HEK293 (cell line): Measurements from ENCODE around the gene FGF10.

ENCODE experiments used
- CTCF ChIA-PET: fragments of 350-600 bp; formaldehyde crosslinking; extraction: SDS; loops from one replicate; lab custom pipeline; 2021; ENCODE audit warnings: antibody characterized with exemption; lab: Yijun Ruan, JAX
- POLR2A ChIA-PET: fragments of 300-600 bp; formaldehyde crosslinking; extraction: SDS; loops from one replicate; lab custom pipeline; 2020; ENCODE audit warnings: antibody characterized with exemption, inconsistent platforms; lab: Yijun Ruan, JAX
- H3K27ac ChIP-seq: fragments of 200-500 bp; sonication (Bioruptor generic); 2 replicates; pipeline ENCODE4 v1.5.1; 2014; ENCODE audit warnings: low read depth, low read length, control low read depth, inconsistent platforms; ENCODE audit errors: extremely low read depth
- H3K36me3 ChIP-seq, 2 experiments: fragments of 200-500 bp in 1 of 2; sonication (Bioruptor generic) in 1 of 2; 1 replicate in 1 of 2; 2 replicates in 1 of 2; pipeline ENCODE4 v1.5.1; 2014 to 2017; ENCODE audit warnings: inconsistent platforms in 2 of 2, low read length in 2 of 2; ENCODE audit not compliant: control insufficient read depth in 2 of 2, insufficient read depth in 1 of 2
- H3K4me1 ChIP-seq: fragments of 200-500 bp; sonication (Bioruptor generic); 2 replicates; pipeline ENCODE4 v1.5.1; 2014; ENCODE audit warnings: mild to moderate bottlenecking, low read length, inconsistent platforms; ENCODE audit not compliant: control insufficient read depth, insufficient read depth
- H3K4me3 ChIP-seq: 2 replicates; pipeline ENCODE4 v1.5.1; 2011; ENCODE audit warnings: low read depth, mild to moderate bottlenecking, control low read depth, low read length, moderate library complexity
- H3K9me3 ChIP-seq: fragments of 200-500 bp; sonication (Bioruptor generic); 2 replicates; pipeline ENCODE4 v1.5.1; 2014; ENCODE audit warnings: low read depth, low read length, inconsistent platforms; ENCODE audit not compliant: control insufficient read depth, insufficient read depth
- OSR2 ChIP-seq: fragments of 450-650 bp; formaldehyde crosslinking; IDR thresholded peaks from 2 replicates; pipeline ENCODE4 v1.5.1; 2016; ENCODE audit warnings: missing biosample characterization, missing genetic modification characterization
- ZBTB1 ChIP-seq: fragments of 450-650 bp; formaldehyde crosslinking; IDR thresholded peaks from 2 replicates; pipeline ENCODE4 v1.5.1; 2016; ENCODE audit warnings: missing biosample characterization, missing genetic modification characterization
- ZIC2 ChIP-seq: fragments of 450-650 bp; formaldehyde crosslinking; IDR thresholded peaks from 2 replicates; pipeline ENCODE4 v1.5.1; 2016; ENCODE audit warnings: missing biosample characterization, missing genetic modification characterization
- ZNF112 ChIP-seq: fragments of 450-650 bp; formaldehyde crosslinking; IDR thresholded peaks from 2 replicates; pipeline ENCODE4 v1.5.0; 2017; ENCODE audit warnings: missing biosample characterization, missing genetic modification characterization
- ZNF174 ChIP-seq: fragments of 450-650 bp; formaldehyde crosslinking; IDR thresholded peaks from 2 replicates; pipeline ENCODE4 v1.5.0; 2017; ENCODE audit warnings: missing biosample characterization, mild to moderate bottlenecking, missing genetic modification characterization
- ZNF175 ChIP-seq: fragments of 450-650 bp; formaldehyde crosslinking; IDR thresholded peaks from 2 replicates; pipeline ENCODE4 v1.5.1; 2016; ENCODE audit warnings: missing biosample characterization, missing genetic modification characterization
- ZNF23 ChIP-seq: fragments of 450-650 bp; formaldehyde crosslinking; IDR thresholded peaks from 2 replicates; pipeline ENCODE4 v1.5.1; 2016; ENCODE audit warnings: missing biosample characterization, missing genetic modification characterization, borderline replicate concordance
- ZNF274 ChIP-seq, 2 experiments: fragments of 200-500 bp in 1 of 2; fragments of 450-650 bp in 1 of 2; sonication (Bioruptor generic) in 1 of 2; formaldehyde crosslinking in 1 of 2; IDR thresholded peaks; 2 replicates each; pipeline versions ENCODE4 v1.5.1 to v1.6.1; 2014 to 2016; ENCODE audit warnings: borderline replicate concordance in 1 of 2, inconsistent platforms in 1 of 2, low read length in 1 of 2, missing biosample characterization in 1 of 2, missing genetic modification characterization in 1 of 2
- ZNF324 ChIP-seq: fragments of 450-650 bp; formaldehyde crosslinking; IDR thresholded peaks from 2 replicates; pipeline ENCODE4 v1.5.1; 2016; ENCODE audit warnings: missing biosample characterization, missing genetic modification characterization
- ZNF514 ChIP-seq: fragments of 450-650 bp; formaldehyde crosslinking; IDR thresholded peaks from 2 replicates; pipeline ENCODE4 v1.5.1; 2016; ENCODE audit warnings: missing biosample characterization, missing genetic modification characterization
- ZNF560 ChIP-seq: fragments of 450-650 bp; formaldehyde crosslinking; IDR thresholded peaks from 2 replicates; pipeline ENCODE4 v1.5.1; 2017; ENCODE audit warnings: missing biosample characterization, missing genetic modification characterization, borderline replicate concordance
- ZNF571 ChIP-seq: fragments of 450-650 bp; formaldehyde crosslinking; IDR thresholded peaks from 2 replicates; pipeline ENCODE4 v1.5.0; 2017; ENCODE audit warnings: missing biosample characterization, missing genetic modification characterization
- ZNF677 ChIP-seq: fragments of 450-650 bp; IDR thresholded peaks from 2 replicates; pipeline ENCODE4 v1.5.0; 2018; ENCODE audit warnings: missing biosample characterization, mild to moderate bottlenecking, missing genetic modification characterization, moderate library complexity
- ZNF76 ChIP-seq: fragments of 450-650 bp; formaldehyde crosslinking; IDR thresholded peaks from 2 replicates; pipeline ENCODE4; 2016; ENCODE audit warnings: low read depth, missing biosample characterization, missing genetic modification characterization, borderline replicate concordance
- ZSCAN23 ChIP-seq: fragments of 450-650 bp; formaldehyde crosslinking; IDR thresholded peaks from 2 replicates; pipeline ENCODE4 v1.5.1; 2016; ENCODE audit warnings: missing biosample characterization, missing genetic modification characterization
- TF ChIP-seq, protein P1 (sequence below): fragments of 450-650 bp; formaldehyde crosslinking; IDR thresholded peaks from 2 replicates; pipeline ENCODE4 v1.5.1; 2016; ENCODE audit warnings: missing biosample characterization, missing genetic modification characterization
- TF ChIP-seq, protein P2 (sequence below): fragments of 450-650 bp; formaldehyde crosslinking; IDR thresholded peaks from 2 replicates; pipeline ENCODE4 v1.5.1; 2017; ENCODE audit warnings: missing biosample characterization, missing genetic modification characterization
- TF ChIP-seq, protein P3 (sequence below): fragments of 450-650 bp; formaldehyde crosslinking; IDR thresholded peaks from 2 replicates; pipeline ENCODE4 v1.5.1; 2016; ENCODE audit warnings: missing biosample characterization, missing genetic modification characterization
- TF ChIP-seq, protein P4 (sequence below): fragments of 450-650 bp; formaldehyde crosslinking; IDR thresholded peaks from 2 replicates; pipeline ENCODE4 v1.5.1; 2017; ENCODE audit warnings: missing biosample characterization, missing genetic modification characterization
- TF ChIP-seq, protein P5 (sequence below): fragments of 450-650 bp; formaldehyde crosslinking; IDR thresholded peaks from 2 replicates; pipeline ENCODE4 v1.5.1; 2016; ENCODE audit warnings: missing biosample characterization, missing genetic modification characterization

Gene FGF10

DNA sequence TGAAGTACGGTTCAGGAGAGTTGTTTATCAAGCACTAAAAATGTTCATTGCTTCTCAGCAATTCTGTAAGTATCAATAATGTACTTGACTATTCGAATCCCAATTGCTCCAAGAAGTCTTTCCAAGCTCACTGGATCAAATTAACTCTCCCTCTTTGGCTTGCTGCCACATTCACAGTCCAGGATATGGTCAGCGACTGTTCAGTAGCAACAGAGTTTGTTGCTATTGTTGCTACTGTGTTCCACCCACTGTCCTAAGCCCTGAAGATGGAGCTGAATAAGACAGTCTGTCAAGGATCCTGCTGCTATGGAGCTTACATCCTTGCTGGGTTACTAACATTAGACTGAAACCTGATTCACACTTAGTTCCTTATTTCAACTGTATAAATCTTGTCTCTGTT lies 110.8 kb downstream of the FGF10 start:
- ChIA-PET POLR2A (no interaction called here), CTCF (interaction anchor here (0.5 to 0.9 kb wide), 3 partner anchors 14 to 191 kb away, joined by 3 to 4 read pairs (median 3); no protein-coding TSS in a partner anchor)
- no peaks in the 10 kb centered on the region for H3K4me1 ChIP-seq
- no peak for TF ChIP-seq ZIC2 (tag by site-specific recombination)
- no peak for TF ChIP-seq ZNF514 (tag by site-specific recombination)
- TF ChIP-seq ZNF175, result no peak
- no peak for TF ChIP-seq ZNF112 (tag by site-specific recombination)
- TF ChIP-seq ZNF23 (tag by site-specific recombination), result no peak
- TF ChIP-seq, protein P1, sequence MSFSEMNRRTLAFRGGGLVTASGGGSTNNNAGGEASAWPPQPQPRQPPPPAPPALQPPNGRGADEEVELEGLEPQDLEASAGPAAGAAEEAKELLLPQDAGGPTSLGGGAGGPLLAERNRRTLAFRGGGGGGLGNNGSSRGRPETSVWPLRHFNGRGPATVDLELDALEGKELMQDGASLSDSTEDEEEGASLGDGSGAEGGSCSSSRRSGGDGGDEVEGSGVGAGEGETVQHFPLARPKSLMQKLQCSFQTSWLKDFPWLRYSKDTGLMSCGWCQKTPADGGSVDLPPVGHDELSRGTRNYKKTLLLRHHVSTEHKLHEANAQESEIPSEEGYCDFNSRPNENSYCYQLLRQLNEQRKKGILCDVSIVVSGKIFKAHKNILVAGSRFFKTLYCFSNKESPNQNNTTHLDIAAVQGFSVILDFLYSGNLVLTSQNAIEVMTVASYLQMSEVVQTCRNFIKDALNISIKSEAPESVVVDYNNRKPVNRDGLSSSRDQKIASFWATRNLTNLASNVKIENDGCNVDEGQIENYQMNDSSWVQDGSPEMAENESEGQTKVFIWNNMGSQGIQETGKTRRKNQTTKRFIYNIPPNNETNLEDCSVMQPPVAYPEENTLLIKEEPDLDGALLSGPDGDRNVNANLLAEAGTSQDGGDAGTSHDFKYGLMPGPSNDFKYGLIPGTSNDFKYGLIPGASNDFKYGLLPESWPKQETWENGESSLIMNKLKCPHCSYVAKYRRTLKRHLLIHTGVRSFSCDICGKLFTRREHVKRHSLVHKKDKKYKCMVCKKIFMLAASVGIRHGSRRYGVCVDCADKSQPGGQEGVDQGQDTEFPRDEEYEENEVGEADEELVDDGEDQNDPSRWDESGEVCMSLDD (tag by site-specific recombination), result no peak
- TF ChIP-seq ZNF677 (tag by site-specific recombination), result no peak
- TF ChIP-seq, protein P2, sequence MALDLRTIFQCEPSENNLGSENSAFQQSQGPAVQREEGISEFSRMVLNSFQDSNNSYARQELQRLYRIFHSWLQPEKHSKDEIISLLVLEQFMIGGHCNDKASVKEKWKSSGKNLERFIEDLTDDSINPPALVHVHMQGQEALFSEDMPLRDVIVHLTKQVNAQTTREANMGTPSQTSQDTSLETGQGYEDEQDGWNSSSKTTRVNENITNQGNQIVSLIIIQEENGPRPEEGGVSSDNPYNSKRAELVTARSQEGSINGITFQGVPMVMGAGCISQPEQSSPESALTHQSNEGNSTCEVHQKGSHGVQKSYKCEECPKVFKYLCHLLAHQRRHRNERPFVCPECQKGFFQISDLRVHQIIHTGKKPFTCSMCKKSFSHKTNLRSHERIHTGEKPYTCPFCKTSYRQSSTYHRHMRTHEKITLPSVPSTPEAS (tag by site-specific recombination), result no peak
- no peak for TF ChIP-seq ZNF571 (tag by site-specific recombination)
- TF ChIP-seq, protein P3, sequence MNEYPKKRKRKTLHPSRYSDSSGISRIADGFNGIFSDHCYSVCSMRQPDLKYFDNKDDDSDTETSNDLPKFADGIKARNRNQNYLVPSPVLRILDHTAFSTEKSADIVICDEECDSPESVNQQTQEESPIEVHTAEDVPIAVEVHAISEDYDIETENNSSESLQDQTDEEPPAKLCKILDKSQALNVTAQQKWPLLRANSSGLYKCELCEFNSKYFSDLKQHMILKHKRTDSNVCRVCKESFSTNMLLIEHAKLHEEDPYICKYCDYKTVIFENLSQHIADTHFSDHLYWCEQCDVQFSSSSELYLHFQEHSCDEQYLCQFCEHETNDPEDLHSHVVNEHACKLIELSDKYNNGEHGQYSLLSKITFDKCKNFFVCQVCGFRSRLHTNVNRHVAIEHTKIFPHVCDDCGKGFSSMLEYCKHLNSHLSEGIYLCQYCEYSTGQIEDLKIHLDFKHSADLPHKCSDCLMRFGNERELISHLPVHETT (tag by site-specific recombination), result no peak
- no peak for TF ChIP-seq ZNF324 (tag by site-specific recombination)
- no peak for TF ChIP-seq ZSCAN23 (tag by site-specific recombination)
- no peak for TF ChIP-seq OSR2
- TF ChIP-seq ZNF174 (tag by site-specific recombination), result no peak
- TF ChIP-seq ZBTB1 (tag by site-specific recombination), result no peak
- TF ChIP-seq, all 188 proteins: peak for 0
- no peaks in the 10 kb centered on the region for H3K9me3 ChIP-seq
- H3K4me3 ChIP-seq, result no peak overlapping the region
- H3K27ac ChIP-seq, result no peak overlapping the region
- no peaks in the 10 kb centered on the region for H3K36me3 ChIP-seq

DNA sequence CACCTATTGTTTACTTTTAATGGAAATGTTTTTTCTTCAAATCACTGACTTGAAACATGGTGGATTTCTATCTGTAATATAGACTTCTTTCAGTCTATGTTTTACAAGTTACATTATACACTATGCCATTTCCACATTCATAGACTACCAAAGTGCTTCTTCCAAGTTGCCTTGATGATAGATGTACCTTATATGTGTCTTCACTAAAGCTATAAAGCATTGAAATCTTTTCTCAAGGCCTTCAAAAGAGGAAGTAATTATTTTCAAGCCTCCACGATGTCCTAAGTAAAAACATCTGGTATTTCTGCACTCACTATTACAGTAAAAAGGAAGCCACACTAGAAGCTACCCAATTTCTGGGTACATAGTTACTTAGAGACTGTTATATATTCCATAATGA lies 113.3 kb downstream of the FGF10 start:
- Histone ChIP-seq H3K9me3 (no peaks in the 10 kb centered on the region), H3K27ac (no peak overlapping the region), H3K4me1 (no peaks in the 10 kb centered on the region), H3K4me3 (no peak overlapping the region), H3K36me3 (no peaks in the 10 kb centered on the region)
- TF ChIP-seq ZNF76 (tag by site-specific recombination), result no peak
- ChIA-PET POLR2A (no interaction called here), CTCF (no interaction called here)

DNA sequence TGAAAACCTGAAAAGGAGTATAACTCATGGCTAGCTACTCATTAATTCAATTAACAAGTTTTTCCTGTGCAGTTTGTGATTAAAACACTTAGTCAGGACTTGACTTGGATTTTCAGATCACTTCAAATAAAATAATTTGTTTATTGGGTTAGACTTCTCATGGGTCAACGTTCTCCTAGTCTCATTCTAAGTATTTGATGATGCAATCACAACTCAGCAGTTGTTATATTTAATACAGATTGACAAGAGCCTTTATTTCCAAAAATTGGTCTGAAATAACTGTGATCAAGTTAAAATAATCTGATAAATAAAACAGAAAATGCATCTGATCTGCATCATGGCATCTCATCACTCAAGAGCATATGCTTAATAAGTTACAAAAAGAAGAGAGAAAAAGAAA lies 113.9 kb downstream of the FGF10 start:
- no peaks in the 10 kb centered on the region for H3K4me1 ChIP-seq
- POLR2A ChIA-PET, result no interaction called here
- H3K36me3 ChIP-seq, result no peaks in the 10 kb centered on the region
- no peak overlapping the region for H3K4me3 ChIP-seq
- H3K27ac ChIP-seq, result no peak overlapping the region
- CTCF ChIA-PET, result no interaction called here
- H3K9me3 ChIP-seq, result no peaks in the 10 kb centered on the region
- TF ChIP-seq, protein P4, sequence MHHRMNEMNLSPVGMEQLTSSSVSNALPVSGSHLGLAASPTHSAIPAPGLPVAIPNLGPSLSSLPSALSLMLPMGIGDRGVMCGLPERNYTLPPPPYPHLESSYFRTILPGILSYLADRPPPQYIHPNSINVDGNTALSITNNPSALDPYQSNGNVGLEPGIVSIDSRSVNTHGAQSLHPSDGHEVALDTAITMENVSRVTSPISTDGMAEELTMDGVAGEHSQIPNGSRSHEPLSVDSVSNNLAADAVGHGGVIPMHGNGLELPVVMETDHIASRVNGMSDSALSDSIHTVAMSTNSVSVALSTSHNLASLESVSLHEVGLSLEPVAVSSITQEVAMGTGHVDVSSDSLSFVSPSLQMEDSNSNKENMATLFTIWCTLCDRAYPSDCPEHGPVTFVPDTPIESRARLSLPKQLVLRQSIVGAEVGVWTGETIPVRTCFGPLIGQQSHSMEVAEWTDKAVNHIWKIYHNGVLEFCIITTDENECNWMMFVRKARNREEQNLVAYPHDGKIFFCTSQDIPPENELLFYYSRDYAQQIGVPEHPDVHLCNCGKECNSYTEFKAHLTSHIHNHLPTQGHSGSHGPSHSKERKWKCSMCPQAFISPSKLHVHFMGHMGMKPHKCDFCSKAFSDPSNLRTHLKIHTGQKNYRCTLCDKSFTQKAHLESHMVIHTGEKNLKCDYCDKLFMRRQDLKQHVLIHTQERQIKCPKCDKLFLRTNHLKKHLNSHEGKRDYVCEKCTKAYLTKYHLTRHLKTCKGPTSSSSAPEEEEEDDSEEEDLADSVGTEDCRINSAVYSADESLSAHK, result no peak
- no peak for TF ChIP-seq ZNF274 (IDR thresholded peaks at IDR 0.05; ENCODE audit: low read length)
- no peak for TF ChIP-seq ZNF274 (tag by site-specific recombination; IDR thresholded peaks at IDR 0.05; ENCODE audit: borderline replicate concordance)
- TF ChIP-seq, protein P5, sequence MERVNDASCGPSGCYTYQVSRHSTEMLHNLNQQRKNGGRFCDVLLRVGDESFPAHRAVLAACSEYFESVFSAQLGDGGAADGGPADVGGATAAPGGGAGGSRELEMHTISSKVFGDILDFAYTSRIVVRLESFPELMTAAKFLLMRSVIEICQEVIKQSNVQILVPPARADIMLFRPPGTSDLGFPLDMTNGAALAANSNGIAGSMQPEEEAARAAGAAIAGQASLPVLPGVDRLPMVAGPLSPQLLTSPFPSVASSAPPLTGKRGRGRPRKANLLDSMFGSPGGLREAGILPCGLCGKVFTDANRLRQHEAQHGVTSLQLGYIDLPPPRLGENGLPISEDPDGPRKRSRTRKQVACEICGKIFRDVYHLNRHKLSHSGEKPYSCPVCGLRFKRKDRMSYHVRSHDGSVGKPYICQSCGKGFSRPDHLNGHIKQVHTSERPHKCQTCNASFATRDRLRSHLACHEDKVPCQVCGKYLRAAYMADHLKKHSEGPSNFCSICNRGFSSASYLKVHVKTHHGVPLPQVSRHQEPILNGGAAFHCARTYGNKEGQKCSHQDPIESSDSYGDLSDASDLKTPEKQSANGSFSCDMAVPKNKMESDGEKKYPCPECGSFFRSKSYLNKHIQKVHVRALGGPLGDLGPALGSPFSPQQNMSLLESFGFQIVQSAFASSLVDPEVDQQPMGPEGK (tag by site-specific recombination), result no peak
- no peak for TF ChIP-seq ZNF560 (tag by site-specific recombination)
